Fibroblast of mammary gland (primary cell): Measurements from ENCODE around the gene MRPS7.

Experiments
- DNase-seq: peaks from one replicate; pipeline ENCODE4 v3.0.0-alpha.2; 2010; ENCODE audit warnings: low read depth
- H3K4me3 ChIP-seq: 2 replicates; pipeline ENCODE4 v1.5.1; 2011; ENCODE audit warnings: low read depth, mild to moderate bottlenecking, low read length, moderate library complexity; ENCODE audit not compliant: control insufficient read depth
- TF ChIP-seq, protein P1 (sequence below): conservative IDR thresholded peaks from 2 replicates; pipeline ENCODE4 v1.5.1; 2011; ENCODE audit warnings: low read depth, low read length, inconsistent platforms; ENCODE audit not compliant: control insufficient read depth, insufficient read depth

Gene MRPS7

DNA sequence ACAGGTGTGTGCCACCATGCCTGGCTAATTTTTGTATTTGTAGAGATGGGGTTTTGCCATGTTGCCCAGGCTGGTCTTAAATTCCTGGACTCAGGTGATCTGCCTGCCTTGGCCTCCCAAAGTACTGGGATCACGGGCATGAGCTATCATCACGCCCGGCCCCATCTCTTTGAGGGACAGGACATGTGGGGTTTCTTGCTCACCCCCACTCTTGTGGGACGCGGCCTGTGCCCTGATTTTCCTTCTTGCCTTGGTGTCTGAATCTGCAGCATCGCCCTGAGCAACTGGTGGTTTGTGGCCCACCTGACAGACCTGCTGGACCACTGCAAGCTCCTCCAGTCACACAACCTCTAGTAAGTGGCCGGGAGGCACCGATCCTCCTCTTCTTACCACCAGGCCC, 30.6 kb upstream of the MRPS7 start:
- H3K4me3 ChIP-seq: no peak overlapping the region
- DNase-seq: no peak
- TF ChIP-seq, protein P1, sequence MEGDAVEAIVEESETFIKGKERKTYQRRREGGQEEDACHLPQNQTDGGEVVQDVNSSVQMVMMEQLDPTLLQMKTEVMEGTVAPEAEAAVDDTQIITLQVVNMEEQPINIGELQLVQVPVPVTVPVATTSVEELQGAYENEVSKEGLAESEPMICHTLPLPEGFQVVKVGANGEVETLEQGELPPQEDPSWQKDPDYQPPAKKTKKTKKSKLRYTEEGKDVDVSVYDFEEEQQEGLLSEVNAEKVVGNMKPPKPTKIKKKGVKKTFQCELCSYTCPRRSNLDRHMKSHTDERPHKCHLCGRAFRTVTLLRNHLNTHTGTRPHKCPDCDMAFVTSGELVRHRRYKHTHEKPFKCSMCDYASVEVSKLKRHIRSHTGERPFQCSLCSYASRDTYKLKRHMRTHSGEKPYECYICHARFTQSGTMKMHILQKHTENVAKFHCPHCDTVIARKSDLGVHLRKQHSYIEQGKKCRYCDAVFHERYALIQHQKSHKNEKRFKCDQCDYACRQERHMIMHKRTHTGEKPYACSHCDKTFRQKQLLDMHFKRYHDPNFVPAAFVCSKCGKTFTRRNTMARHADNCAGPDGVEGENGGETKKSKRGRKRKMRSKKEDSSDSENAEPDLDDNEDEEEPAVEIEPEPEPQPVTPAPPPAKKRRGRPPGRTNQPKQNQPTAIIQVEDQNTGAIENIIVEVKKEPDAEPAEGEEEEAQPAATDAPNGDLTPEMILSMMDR: no peak

DNA sequence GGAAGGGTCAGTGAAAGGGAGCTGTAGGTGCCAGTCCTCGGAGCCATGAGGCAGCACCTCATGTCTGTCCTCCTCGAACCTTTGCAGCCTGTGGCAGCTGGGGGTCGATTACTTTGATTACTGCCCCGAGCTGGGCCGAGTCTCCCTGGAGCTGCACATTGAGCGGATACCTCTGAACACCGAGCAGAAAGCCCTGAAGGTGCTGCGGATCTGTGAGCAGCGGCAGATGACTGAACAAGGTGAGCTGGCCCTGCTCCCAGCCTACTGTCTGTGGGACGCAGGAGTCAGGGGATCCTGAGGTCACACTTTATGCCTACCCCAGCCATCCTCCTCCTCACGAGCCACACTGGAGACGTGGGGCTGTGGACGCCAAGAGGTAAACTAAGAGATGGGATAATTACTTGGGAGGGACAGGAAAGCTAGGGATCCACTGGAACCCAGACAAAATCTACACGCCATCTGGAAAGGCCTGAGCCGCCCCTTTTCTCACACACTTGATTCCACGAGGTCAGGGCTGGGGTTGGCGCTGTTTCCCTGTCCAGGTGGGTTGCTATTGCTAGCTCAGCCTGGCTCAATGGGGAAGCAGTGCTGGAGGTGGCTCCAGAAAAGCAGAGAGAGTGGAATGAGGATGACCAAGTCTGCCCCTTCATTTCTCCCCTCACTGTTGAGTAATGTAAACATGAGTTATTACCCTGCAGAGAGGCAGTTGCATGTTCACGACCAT, 29.8 kb upstream of the MRPS7 start:
- no peak for DNase-seq
- no peak overlapping the region for H3K4me3 ChIP-seq
- TF ChIP-seq, protein P1: no peak

DNA sequence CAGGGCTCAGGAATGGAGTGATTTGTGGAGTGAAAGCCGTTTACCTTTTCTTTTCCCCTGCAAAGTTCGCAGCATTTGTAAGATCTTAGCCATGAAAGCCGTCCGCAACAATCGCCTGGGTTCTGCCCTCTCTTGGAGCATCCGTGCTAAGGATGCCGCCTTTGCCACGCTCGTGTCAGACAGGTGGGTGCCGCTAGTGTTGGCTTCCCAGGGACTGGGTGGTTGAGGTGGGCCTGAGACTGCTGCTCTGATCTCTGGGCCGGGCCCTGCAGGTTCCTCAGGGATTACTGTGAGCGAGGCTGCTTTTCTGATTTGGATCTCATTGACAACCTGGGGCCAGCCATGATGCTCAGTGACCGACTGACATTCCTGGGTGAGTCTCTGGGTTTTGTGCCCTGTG, 28.9 kb upstream of the MRPS7 start:
- no peak overlapping the region for H3K4me3 ChIP-seq
- TF ChIP-seq, protein P1: no peak

DNA sequence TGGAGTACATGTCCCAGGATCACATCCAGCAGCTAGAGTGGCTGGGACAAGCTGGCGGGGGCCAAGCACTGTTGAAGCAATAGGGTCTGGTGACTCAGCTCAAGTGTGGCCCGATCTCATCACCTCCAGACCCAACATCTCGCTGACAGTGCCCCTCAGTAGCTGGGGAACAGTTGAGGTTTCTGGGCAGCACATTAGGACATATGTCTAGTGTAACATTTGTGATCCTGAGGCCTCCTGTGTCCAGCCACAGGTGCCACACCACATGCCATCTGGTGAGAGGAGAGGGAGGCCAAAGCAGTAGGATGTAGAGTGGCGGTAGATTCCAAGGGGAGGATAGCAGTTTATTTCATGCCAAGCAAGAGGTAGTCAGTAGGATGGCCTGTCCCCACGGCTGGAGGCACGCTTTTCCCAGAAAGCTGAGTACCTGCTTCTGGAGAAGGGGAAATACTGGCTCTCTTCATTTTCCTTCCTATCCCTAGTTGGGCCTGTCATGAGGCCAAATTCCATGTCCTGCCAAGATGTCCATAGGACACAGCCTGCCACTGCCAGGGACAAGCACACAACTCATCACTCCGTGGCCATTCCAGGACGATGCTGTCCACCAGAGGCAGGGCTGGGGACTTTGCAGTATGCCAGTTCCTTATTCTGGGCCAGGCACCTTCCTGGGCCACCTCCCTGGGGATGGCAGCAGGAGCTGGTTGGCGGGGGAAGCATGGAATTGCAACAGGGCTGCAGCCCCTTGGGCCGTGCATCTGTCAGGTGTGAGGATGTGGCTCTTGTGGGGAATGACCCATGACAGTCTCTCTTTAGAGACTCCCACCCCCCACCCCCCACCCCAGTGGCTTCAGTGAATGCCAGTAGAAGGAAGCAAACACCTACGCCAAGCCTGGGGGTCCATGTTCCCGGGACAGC, 24.3 kb upstream of the MRPS7 start:
- no peak overlapping the region for H3K4me3 ChIP-seq
- peak; percentile 11 for DNase-seq
- TF ChIP-seq, protein P1: no peak

More for the DNA sequence above, 28.9 kb upstream of the MRPS7 start:
- DNase-seq: no peak

DNA sequence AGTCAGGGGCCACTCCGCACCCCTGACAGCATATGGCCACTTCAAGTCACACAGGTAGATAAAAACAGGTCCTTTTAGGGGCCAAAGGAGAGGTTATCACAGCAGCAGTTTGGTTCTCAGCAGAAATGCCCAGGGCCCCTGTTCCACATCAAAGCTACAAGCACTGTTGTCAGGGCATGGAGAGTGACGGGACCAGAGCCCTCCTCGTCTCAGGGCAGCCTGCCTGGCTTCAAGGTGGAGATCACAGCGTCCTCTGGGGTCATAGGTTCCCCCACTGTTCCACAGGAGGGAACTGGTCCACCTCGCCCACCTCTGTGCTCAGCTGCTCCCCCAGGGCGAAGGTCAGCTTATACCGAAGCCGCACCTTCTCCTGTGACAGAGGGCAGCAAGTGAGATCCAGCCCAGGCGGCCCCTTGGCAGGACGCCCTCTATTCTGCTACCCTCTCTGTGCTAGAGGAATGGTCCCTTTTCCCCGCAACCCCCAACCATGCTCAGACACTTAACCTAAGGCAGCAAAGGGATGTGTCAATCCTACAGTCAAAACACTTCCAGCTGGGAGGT, 23.6 kb upstream of the MRPS7 start:
- TF ChIP-seq, protein P1: no peak
- H3K4me3 ChIP-seq: no peak overlapping the region
- DNase-seq: no peak

DNA sequence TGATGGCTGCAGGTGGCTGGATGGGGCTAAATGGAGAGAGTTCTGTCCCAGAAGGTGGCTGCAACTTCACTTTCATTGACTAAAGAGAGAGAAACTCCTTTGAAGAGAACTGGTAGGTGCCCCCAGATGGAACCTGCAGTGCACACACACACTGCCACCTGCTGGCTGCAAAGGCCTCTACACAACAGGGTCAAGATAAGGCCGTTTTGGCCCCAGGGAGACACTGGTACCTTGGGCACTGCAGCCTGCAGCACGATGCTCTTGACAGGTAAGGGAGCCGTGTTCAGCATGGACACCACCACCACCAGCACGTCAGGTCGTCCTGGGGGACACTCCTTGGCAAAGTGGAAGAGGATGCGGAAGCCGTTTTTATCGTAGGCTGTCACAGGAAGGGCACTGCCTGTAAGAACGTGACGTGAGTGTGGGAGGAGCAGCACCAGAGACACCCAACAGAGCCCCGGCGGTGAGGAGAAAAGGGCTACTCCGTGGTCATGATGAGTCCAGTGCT, 22.9 kb upstream of the MRPS7 start:
- DNase-seq: peak; percentile 74
- no peak overlapping the region for H3K4me3 ChIP-seq
- TF ChIP-seq, protein P1: peak; percentile 88
